NCI-H146 (cell line): ENCODE data around the gene OR1K1.
"Not testable (repeated sequence)": the region's sequence is repeated elsewhere in the genome, so short reads cannot be mapped to it uniquely, and the experiment has no call there.

Source experiments
- DNase-seq: peaks from one replicate; lab custom pipeline; 2025; lab: John Stamatoyannopoulos, UW

Gene OR1K1

GRCh38 chr9:122812736-122813135 is 12.8 kb downstream of the OR1K1 start:
- DNase-seq, result no peak

- no peak for DNase-seq
Observed at GRCh38 chr9:122814545-122814944, 14.6 kb downstream of the OR1K1 start.

GRCh38 chr9:122815544-122815943 is 15.6 kb downstream of the OR1K1 start:
- DNase-seq, result no peak

- DNase-seq, result no peak
Observed at GRCh38 chr9:122816163-122816867, 16.4 kb downstream of the OR1K1 start.

GRCh38 chr9:122819326-122819725 is 19.4 kb downstream of the OR1K1 start:
- DNase-seq, result no peak

- no peak for DNase-seq
Observed at GRCh38 chr9:122819791-122820489, 20.0 kb downstream of the OR1K1 start.

GRCh38 chr9:122820490-122820845 is 20.5 kb downstream of the OR1K1 start:
- no peak for DNase-seq

GRCh38 chr9:122821278-122821943 is 21.5 kb downstream of the OR1K1 start:
- DNase-seq, result no peak

GRCh38 chr9:122822056-122822455 is 22.1 kb downstream of the OR1K1 start:
- no peak for DNase-seq

GRCh38 chr9:122822938-122823337 is 23.0 kb downstream of the OR1K1 start:
- no peak for DNase-seq

GRCh38 chr9:122827761-122828093 is 27.8 kb downstream of the OR1K1 start:
- DNase-seq, result no peak

- not testable (repeated sequence) for DNase-seq
Observed at GRCh38 chr9:122828965-122829284, 29.0 kb downstream of the OR1K1 start.

GRCh38 chr9:122832194-122832593 is 32.3 kb downstream of the OR1K1 start:
- DNase-seq, result no peak

GRCh38 chr9:122835313-122835731 is 35.4 kb downstream of the OR1K1 start:
- DNase-seq, result no peak

GRCh38 chr9:122837266-122837850 is 37.4 kb downstream of the OR1K1 start:
- no peak for DNase-seq

GRCh38 chr9:122838441-122838840 is 38.5 kb downstream of the OR1K1 start:
- not testable (repeated sequence) for DNase-seq

- no peak for DNase-seq
Observed at GRCh38 chr9:122841501-122841900, 41.6 kb downstream of the OR1K1 start.

- no peak for DNase-seq
Observed at GRCh38 chr9:122844137-122844536, 44.2 kb downstream of the OR1K1 start.

GRCh38 chr9:122845116-122845515 is 45.2 kb downstream of the OR1K1 start:
- DNase-seq, result no peak

- no peak for DNase-seq
Observed at GRCh38 chr9:122846371-122846940, 46.5 kb downstream of the OR1K1 start.

- no peak for DNase-seq
Observed at GRCh38 chr9:122848256-122848943, 48.5 kb downstream of the OR1K1 start.
